Measurements from ENCODE around the gene LY6G6D.

Gene LY6G6D

GRCh38 chr6:31733734-31734133 is 18.6 kb downstream of the LY6G6D start:
- in situ Hi-C loops (cut with MboI; ENCODE audit: low sequenced_read_pairs) = no loop called here

DNA sequence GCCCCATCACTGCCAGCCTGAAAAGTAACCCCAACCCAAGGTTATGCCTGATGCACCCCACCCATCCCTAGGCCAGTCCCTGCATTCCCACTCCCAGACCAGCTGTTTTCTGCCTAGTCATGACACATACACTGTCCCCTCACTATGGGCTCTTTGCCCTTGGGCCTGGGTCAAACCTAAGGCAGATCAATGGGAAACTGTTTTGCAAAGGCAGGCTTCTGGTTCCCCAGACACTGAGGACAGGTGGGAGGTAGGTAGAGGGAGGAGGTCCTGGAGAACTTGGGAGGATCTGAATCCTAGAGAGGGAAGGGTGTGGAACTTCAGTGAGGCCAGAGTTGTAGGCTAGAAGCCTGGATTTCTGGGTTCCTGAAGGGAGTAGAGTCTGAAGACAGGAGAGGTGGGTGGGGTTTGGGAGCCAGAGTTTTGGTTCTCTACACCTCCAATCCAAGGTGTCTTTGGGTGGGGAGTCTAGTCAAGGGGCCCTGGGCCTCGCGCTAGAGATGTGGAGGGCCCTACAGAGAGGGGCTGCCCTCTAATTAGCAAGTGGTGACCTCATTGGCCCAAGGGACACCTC is 19.2 kb downstream of the LY6G6D start:
- in situ Hi-C loops (cut with MboI; ENCODE audit: low sequenced_read_pairs) = no loop called here

DNA sequence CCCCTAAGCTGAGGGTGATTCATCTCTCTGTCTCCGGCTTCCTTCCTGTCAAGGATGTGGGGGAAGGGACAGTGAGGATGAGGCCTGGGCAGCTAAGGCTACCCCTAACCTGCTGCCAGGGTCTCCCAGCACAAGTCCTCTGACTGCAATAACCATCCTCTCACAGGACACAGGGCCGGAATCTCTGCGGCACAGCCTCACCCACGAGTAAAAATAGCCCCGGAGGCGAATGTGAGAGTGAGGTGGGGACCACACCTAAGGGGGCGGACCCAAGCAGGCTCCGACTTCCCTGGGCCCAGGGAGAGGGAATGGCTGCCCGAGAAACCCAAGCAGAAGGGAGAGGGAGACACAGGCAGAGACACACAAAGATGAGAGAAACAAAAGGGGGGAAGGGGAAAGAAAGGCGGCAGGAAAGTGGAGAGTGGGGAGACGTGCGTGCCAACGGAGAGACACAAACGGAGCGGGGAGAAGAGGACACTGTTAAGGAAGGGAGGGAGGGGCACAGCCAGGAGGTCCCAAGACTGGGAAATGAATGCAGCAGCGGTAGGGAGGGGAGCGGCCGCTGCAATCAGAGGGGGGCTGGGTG is 19.8 kb downstream of the LY6G6D start:
- in situ Hi-C loops (cut with MboI; ENCODE audit: low sequenced_read_pairs) = no loop called here

DNA sequence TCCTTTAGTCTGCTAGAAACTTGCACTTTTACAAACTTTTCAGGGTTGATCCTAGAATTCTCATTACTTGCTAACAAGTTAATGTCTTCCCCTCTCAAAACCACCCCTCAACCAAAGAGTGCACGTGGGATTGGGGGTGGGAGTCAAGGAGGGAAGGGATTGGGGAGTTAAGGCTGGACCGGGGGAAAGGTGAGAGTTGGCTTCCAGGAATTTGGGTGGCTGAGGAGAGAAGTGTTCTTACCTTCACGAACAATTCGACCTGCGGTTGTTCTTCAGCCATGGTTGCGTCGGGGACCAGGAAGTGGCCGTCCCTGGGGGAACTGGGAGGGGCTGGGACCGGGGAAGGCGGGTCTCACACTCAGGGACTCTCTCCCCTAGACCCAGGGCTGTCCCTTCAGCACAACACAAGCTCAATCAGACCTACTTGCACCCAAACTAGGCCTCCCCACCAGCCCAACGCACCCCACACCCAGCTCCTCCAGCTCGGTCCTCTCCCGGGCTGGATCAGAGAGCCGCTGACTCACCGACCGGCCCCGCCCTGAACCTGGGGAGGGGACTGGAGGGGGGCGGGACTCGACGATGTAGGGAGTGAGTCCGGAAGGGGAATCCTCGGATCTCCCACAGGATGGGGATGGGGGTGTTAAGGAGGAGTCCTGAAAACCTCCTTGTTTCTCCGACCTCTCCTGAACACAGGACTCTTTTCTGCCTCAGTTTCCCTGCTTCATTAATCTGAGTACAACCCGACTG is 21.0 kb downstream of the LY6G6D start, which contains the start of gene CLIC1:
TSS of gene CLIC1 (minus strand) at position 510 of the 747 bp plus-strand sequence. CDS start at position 280, 230 bp downstream.
- in situ Hi-C loops (cut with MboI; ENCODE audit: low sequenced_read_pairs) = no loop called here

DNA sequence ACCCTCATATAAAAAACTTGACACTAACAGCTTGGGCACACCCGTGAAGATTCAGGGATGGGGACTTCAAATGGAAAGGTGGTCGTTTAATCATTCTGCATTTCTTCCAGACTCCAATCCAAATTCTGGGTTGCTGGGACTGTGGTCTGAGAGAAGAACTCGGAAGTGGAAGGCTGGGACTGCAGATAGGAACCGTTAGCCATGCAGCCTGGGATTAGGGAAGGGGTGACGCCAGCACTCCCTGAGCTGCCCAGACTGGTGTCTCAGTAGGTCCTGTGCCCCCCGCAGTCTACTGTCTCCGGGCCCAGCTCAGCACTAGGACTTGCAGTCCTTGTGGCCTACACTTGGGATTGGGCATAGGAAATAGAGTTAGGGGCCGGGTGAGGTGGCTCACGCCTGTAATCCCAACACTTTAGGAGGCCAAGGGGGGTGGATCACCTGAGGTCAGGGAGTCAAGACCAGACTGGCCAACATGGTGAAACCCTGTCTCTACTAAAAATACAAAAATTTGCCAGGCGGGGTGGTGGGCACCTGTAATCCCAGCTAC is 21.7 kb downstream of the LY6G6D start:
- in situ Hi-C loops (cut with MboI; ENCODE audit: low sequenced_read_pairs) = no loop called here

DNA sequence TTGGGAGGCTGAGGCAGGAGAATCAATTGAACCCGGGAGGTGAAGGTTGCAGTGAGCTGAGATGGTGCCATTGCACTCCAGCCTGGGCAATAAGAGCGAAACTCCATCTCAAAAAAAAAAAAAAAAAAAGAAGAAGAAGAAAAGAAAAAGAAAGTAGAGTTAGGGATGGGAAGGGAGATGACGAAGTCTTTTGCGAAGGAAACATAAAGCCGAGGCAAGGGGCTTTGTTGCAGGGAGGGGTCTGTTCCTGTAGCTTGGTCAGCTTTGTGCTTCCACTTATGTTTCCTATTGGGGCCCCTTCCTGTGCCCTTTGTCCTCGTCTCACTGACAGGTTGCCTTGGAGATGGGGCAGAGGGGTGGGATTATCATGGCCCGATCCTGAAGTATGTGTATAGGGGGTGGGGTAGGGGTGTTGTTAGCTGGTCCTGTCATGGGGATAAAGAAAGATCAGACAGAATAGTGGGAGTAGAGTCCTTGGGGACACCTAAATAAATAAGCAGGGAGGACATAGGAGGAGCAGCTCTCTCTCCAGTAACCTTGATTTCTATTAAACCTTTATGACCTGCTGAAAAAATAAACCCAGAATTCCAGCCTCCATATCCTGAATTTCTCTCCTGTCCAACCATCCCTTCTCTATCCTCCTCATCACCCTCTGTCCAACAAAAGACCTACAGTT is 22.3 kb downstream of the LY6G6D start:
- in situ Hi-C loops (cut with MboI; ENCODE audit: low sequenced_read_pairs) = no loop called here

GRCh38 chr6:31737991-31738979 is 23.1 kb downstream of the LY6G6D start:
- in situ Hi-C loops (cut with MboI; ENCODE audit: low sequenced_read_pairs) = no loop called here

DNA sequence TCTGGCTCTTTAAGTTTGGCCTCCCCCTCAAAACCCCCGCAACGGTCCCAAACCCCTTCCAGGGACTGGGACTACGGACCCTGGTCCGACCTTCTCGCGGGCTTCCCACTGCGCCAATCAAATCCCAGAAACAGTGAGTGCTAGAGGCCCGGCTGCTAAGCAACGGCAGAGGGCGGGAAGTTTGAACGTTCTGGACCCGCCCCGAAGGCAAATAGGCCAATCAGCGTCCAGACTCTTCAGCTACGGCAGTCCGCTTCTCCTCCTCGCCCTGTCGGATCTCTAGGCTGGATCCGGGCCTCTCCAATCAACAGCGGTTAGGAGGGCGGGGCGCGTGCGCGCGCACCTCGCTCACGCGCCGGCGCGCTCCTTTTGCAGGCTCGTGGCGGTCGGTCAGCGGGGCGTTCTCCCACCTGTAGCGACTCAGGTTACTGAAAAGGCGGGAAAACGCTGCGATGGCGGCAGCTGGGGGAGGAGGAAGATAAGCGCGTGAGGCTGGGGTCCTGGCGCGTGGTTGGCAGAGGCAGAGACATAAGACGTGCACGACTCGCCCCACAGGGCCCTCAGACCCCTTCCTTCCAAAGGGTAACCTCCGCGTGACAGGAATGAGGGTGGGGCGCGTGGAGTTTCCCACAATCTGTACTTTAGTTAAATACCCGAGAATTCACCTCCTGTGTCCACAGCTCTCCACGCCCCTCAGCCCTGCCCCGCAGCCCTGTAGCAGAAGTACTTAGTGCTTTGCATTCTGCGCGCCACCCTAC is 24.7 kb downstream of the LY6G6D start, which contains the start of gene MSH5:
TSS of gene MSH5 (plus strand) at position 367 of the 758 bp plus-strand sequence. CDS start 462 bp downstream, outside the sequence.
- in situ Hi-C loops (cut with MboI; ENCODE audit: low sequenced_read_pairs) = no loop called here

- in situ Hi-C loops (cut with MboI; ENCODE audit: low sequenced_read_pairs) = no loop called here
These were observed 25.5 kb downstream of the LY6G6D start for GRCh38 chr6:31740397-31741223.

DNA sequence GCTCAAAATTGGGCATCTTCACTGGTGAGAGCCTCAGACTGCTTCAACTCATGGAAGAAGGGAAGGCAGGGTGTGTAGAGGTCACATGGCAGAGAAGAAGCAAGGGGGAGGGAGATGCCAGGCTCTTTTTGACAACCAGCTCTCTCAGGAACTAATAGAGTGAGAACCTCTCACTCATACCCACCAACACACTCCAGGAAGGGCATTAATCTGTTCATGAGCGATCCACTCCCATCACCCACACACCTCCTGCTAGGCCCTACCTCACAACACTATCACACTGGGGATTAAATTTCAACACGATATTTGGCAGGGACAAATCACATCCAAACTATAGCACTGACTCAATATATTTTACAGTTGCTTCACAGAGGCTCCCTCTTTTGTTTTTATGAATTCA is 26.7 kb downstream of the LY6G6D start:
- in situ Hi-C loops (cut with MboI; ENCODE audit: low sequenced_read_pairs) = no loop called here

- in situ Hi-C loops (cut with MboI; ENCODE audit: low sequenced_read_pairs) = no loop called here
These were observed 27.7 kb downstream of the LY6G6D start for GRCh38 chr6:31742894-31743293.

DNA sequence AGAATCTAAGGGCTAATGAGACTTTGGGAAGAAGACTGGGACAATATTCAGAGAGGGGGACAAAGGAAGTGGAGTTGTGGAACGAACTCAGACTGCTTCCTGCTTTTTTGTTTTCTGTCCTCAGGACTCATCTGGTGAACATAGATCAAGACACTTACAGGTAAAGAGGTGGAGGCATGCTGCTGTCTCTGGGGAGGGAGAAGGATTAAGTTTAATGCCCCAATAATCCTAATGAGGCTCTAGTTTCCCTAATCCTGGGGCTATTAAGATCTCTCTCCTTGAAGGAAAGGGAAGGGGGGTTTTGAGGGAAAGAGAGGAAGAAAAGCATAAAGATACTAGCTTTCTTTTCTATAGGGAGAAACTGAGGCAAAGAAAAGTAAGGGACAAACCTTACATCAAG is 29.3 kb downstream of the LY6G6D start:
- in situ Hi-C loops (cut with MboI; ENCODE audit: low sequenced_read_pairs) = no loop called here

DNA sequence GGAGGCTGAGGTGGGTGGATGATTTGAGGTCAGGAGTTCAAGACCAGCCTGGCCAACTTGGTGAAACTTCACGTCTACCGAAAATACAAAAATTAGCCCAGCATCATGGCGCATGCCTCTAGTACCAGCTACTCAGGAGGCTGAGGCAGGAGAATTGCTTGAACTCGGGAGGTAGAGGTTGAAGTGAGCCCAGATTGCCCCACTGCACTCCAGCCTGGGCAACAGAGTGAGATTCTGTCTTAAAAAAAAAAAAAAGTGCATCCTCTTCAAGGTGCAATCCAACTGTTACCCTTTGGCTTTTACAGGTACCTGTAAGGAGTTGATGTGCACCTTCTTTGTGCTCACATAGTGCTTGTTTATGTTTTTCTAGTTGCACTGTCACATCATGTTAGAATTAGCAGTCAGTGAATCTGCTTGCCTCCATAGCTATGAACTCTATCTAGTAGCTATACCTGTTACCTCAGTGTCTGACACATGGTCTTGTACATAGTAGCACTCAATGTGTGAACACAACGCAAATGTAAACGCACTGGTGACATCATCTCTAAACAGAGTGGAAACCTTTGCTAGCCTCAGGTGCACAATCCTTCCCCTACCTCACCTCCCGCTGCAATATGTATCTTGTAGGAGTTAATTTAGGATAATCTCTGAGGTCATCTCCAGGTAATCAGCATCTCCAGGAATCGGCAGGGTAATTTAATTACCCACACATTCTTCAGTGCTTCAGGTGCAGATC is 34.3 kb downstream of the LY6G6D start:
- in situ Hi-C loops (cut with MboI; ENCODE audit: low sequenced_read_pairs) = no loop called here

- in situ Hi-C loops (cut with MboI; ENCODE audit: low sequenced_read_pairs) = no loop called here
These were observed 35.4 kb downstream of the LY6G6D start for GRCh38 chr6:31750411-31751022.

DNA sequence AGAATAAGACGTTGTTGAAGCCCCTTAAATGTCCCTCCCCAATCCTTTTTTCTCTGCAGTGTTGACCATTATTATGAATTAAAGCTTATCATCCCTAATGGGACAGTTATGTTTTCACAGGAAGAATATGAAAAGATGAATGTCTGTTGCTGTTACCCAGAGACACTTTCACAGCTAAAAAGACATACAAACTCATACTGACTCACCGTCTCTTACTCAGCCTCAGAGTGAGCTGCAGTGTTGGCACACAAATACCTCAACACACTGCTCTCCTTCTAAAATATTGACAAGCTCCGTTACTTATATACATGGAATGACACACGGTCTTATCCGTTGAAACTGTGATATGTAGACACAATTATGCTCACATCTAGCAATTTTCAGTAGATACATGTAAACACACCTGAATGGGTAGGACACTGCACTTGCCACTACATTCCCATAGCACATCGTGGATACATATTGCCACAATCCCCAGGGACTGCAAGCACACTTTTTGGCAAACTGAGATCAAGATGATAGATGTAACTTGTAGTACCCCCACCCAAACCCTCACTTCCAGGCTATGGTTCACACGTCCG is 37.7 kb downstream of the LY6G6D start:
- in situ Hi-C loops (cut with MboI; ENCODE audit: low sequenced_read_pairs) = no loop called here

DNA sequence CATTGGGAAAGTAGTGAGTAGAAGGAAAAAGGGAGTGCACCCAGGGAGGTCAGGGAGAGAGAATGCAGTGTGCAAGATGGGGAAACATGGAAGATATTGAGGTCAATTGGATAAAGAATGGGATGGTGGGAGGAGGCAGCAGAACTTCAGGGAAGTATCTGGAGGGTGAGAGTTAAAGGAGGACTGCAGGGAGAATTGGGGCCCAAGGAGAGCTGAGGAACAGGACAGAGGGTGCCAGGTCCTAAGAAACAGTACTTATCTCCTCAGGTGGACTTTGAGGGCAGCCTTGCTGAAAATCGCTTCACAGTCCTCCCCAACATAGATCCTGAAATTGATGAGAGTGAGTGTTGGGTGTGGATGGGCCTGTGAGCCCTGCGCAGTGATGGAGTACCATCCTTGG is 43.1 kb downstream of the LY6G6D start:
- in situ Hi-C loops (cut with MboI; ENCODE audit: low sequenced_read_pairs) = no loop called here

DNA sequence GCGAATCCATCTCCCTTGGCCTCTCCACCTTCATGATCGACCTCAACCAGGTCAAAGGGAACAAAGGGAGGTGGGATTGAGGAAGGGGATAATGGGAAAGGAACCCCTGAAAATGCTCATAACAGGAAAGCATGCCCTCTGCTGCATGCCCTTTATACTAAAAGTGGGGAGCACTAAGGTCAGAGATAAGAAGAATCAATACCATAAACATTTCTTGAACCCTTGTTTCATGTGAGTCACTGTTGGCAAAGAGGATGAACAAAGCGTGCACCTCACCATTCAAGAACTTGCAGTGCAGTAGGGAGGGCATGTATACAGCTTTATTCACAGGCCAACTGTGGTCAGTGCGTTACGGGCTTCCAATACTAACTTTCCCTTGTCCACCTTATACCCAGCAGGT is 45.6 kb downstream of the LY6G6D start:
- in situ Hi-C loops (cut with MboI; ENCODE audit: low sequenced_read_pairs) = no loop called here
